SU-DHL-6 (cell line): ENCODE results near the gene BCAS3.

Experiments used
- H2AFZ ChIP-seq: fragments of 200-600 bp; sonication (generic); 2 replicates; pipeline ENCODE4 v1.6.1; 2014; ENCODE audit warnings: low read depth, mild to moderate bottlenecking, moderate library complexity, mixed read lengths, antibody characterized with exemption, low read length; ENCODE audit not compliant: severe bottlenecking
- H3F3A ChIP-seq: fragments of 200-600 bp; shearing (Covaris generic); 2 replicates; pipeline ENCODE4 v1.6.0; 2016; ENCODE audit warnings: antibody characterized with exemption, mild to moderate bottlenecking; ENCODE audit not compliant: insufficient read depth
- H3K27ac ChIP-seq: fragments of 200-600 bp; sonication (generic); 2 replicates; pipeline ENCODE4 v1.5.1; 2016; ENCODE audit warnings: low read depth, mild to moderate bottlenecking, low read length, moderate library complexity, mixed read lengths
- H3K27me3 ChIP-seq: fragments of 200-600 bp; sonication (generic), shearing (Covaris generic); 2 replicates; pipeline ENCODE4 v1.6.0; 2014; ENCODE audit warnings: mild to moderate bottlenecking, low read length
- H3K36me3 ChIP-seq: fragments of 200-600 bp; sonication (generic); 2 replicates; pipeline ENCODE4 v1.6.1; 2014; ENCODE audit warnings: mild to moderate bottlenecking, low read length, mixed read lengths
- H3K4me2 ChIP-seq: fragments of 300-600, 200-600 bp; shearing (Covaris generic), sonication (generic); 2 replicates; pipeline ENCODE4 v1.6.0; 2014; ENCODE audit warnings: low read length, low read depth, mild to moderate bottlenecking; ENCODE audit not compliant: poor library complexity, severe bottlenecking
- H3K4me3 ChIP-seq: fragments of 200-600 bp; sonication (generic); 2 replicates; pipeline ENCODE4 v1.5.1; 2014; ENCODE audit warnings: antibody characterized with exemption, low read length, mild to moderate bottlenecking, mixed read lengths; ENCODE audit not compliant: insufficient read depth, poor library complexity, severe bottlenecking
- H3K79me2 ChIP-seq: fragments of 200-600 bp; sonication (generic); 2 replicates; pipeline ENCODE4 v1.6.1; 2014; ENCODE audit warnings: mild to moderate bottlenecking, low read length, moderate library complexity; ENCODE audit not compliant: insufficient read depth
- H3K9ac ChIP-seq: fragments of 200-600 bp; sonication (generic); 2 replicates; pipeline ENCODE4 v1.7.0; 2014; ENCODE audit warnings: mild to moderate bottlenecking, low read length
- H3K9me2 ChIP-seq: fragments of 200-600 bp; sonication (generic); replicated peaks from 2 replicates; pipeline ENCODE4 v1.6.1; 2014; ENCODE audit warnings: low read length; ENCODE audit not compliant: insufficient read depth
- H3K9me3 ChIP-seq: fragments of 200-600 bp; sonication (generic); 2 replicates; pipeline ENCODE4 v1.6.1; 2014; ENCODE audit warnings: low read length, mixed read lengths; ENCODE audit not compliant: insufficient read depth
- H4K20me1 ChIP-seq: fragments of 200-600 bp; sonication (generic); 2 replicates; pipeline ENCODE4 v1.6.1; 2014; ENCODE audit warnings: low read depth, mild to moderate bottlenecking, antibody characterized with exemption, low read length, moderate library complexity, mixed read lengths
- CTCF ChIP-seq: fragments of 200-600 bp; sonication (generic); IDR thresholded peaks from one replicate; pipeline ENCODE4 v1.5.1; 2017; ENCODE audit warnings: antibody characterized with exemption, mild to moderate bottlenecking, low read length, moderate library complexity; ENCODE audit not compliant: insufficient read depth, poor library complexity, severe bottlenecking
- EZH2phosphoT487 ChIP-seq: fragments of 200-600 bp; sonication (generic), shearing (Covaris generic); conservative IDR thresholded peaks from 2 replicates; pipeline ENCODE4 v1.6.1; 2018; ENCODE audit warnings: mild to moderate bottlenecking, antibody characterized with exemption, low read length, moderate library complexity, mixed read lengths

Gene BCAS3

GRCh38 chr17:61218438-61218837, 540.8 kb downstream of the BCAS3 start:
- H3K36me3 ChIP-seq, result no peaks in the 10 kb centered on the region
- no peaks in the 10 kb centered on the region for H3K9me2 ChIP-seq
- H3K27me3 ChIP-seq, result no peaks in the 10 kb centered on the region
- no peak overlapping the region for H3K4me2 ChIP-seq
- H3F3A ChIP-seq, result no peaks in the 10 kb centered on the region
- no peaks in the 10 kb centered on the region for H3K9me3 ChIP-seq
- H3K27ac ChIP-seq, result no peak overlapping the region
- H3K9ac ChIP-seq, result no peak overlapping the region
- H4K20me1 ChIP-seq, result no peaks in the 10 kb centered on the region
- H2AFZ ChIP-seq, result no peak overlapping the region
- H3K79me2 ChIP-seq, result no peaks in the 10 kb centered on the region
- no peak overlapping the region for H3K4me3 ChIP-seq
- TF ChIP-seq EZH2phosphoT487 (no peak), CTCF (no peak)

- no peaks in the 10 kb centered on the region for H3K9me2 ChIP-seq
- no peak overlapping the region for H2AFZ ChIP-seq
- no peaks in the 10 kb centered on the region for H3K9me3 ChIP-seq
- no peak overlapping the region for H3K4me3 ChIP-seq
- no peak overlapping the region for H3K4me2 ChIP-seq
- no peak overlapping the region for H3K27ac ChIP-seq
- H3K27me3 ChIP-seq, result no peaks in the 10 kb centered on the region
- no peak overlapping the region for H3K9ac ChIP-seq
- no peaks in the 10 kb centered on the region for H3F3A ChIP-seq
- H4K20me1 ChIP-seq, result no peaks in the 10 kb centered on the region
- no peaks in the 10 kb centered on the region for H3K36me3 ChIP-seq
- H3K79me2 ChIP-seq, result no peaks in the 10 kb centered on the region
- TF ChIP-seq EZH2phosphoT487 (no peak), CTCF (no peak)
These were observed 541.8 kb downstream of the BCAS3 start for GRCh38 chr17:61219460-61219859.

GRCh38 chr17:61221181-61221580, 543.5 kb downstream of the BCAS3 start:
- no peak for TF ChIP-seq EZH2phosphoT487
- no peak for TF ChIP-seq CTCF
- Histone ChIP-seq H3K9me3 (no peaks in the 10 kb centered on the region), H3F3A (no peaks in the 10 kb centered on the region), H3K36me3 (no peaks in the 10 kb centered on the region), H3K4me2 (no peak overlapping the region), H3K9ac (no peak overlapping the region), H3K79me2 (no peaks in the 10 kb centered on the region), H3K27me3 (no peaks in the 10 kb centered on the region), H2AFZ (no peak overlapping the region), H3K27ac (no peak overlapping the region), H3K9me2 (no peaks in the 10 kb centered on the region), H4K20me1 (no peaks in the 10 kb centered on the region), H3K4me3 (no peak overlapping the region)
